Ovary (tissue), 9 donors: ENCODE measurements around the gene RGP1. TPM values are rescaled to one million over a fixed set of nuclear protein-coding genes. Genes with fewer than 3 reads are reported as not detected.

Experiments used
- DNase-seq, 5 donors: peaks; one replicate each; pipeline ENCODE4 v3.0.0-alpha.2; 2019 to 2020
- H3K27ac ChIP-seq, 2 donors: fragments of 200-600 bp; one replicate each; pipeline versions ENCODE4 v1.5.1 to v1.8.0; 2019 to 2022
- H3K27me3 ChIP-seq: fragments of 200-600 bp; one replicate; pipeline ENCODE4 v1.8.0; 2022
- H3K36me3 ChIP-seq: fragments of 200-600 bp; sonication (generic); one replicate; pipeline ENCODE4 v1.5.1; 2019
- H3K4me1 ChIP-seq: one replicate; pipeline ENCODE4 v1.8.1; 2013; ENCODE audit warnings: mild to moderate bottlenecking, moderate library complexity; ENCODE audit not compliant: insufficient read depth
- H3K4me3 ChIP-seq: fragments of 200-600 bp; sonication (generic); one replicate; pipeline ENCODE4 v1.5.1; 2017
- H3K9me3 ChIP-seq, 2 donors: fragments of 200-600 bp in 1 of 2; sonication (generic) in 1 of 2; one replicate each; pipeline versions ENCODE4 v1.5.1 to v1.8.1; 2013 to 2019; ENCODE audit warnings: mild to moderate bottlenecking in 1 of 2, moderate library complexity in 1 of 2
- EP300 ChIP-seq: sonication (generic); formaldehyde crosslinking; IDR thresholded peaks from one replicate; pipeline ENCODE4 v1.6.1; 2017; ENCODE audit warnings: antibody characterized with exemption
- POLR2A ChIP-seq: fragments of 450-650 bp; IDR thresholded peaks from one replicate; pipeline ENCODE4 v1.6.1; 2017; ENCODE audit warnings: antibody characterized with exemption, mild to moderate bottlenecking, moderate library complexity
- WGBS, 3 donors: extraction: QIAGEN DNeasy Blood & Tissue Kit in 1 of 3; methylation state at CpG; one replicate each; pipeline versions ENCODE4 v1.1.5 to v1.1.7; 2013 to 2017; 5-methylcytosine and 5-hydroxymethylcytosine counted together
- intact Hi-C, 4 donors: fragments of 100-400 bp; cut with DNase I; formaldehyde crosslinking; loops; one replicate each; pipeline versions ENCODE4 v1.11.0 to v1.15.1; 2022 to 2023
- microRNA-seq, 3 donors: library from miRNA; unstranded; fragments of <30 nt; microRNA quantifications; one replicate each; pipeline versions ENCODE4 to v1.2.0, GENCODE V29; 2019 to 2020
- polyA plus RNA-seq, 2 donors: library from polyadenylated mRNA; stranded (reverse); fragments of 200-250 nt in 1 of 2; fragments of 350-450 nt in 1 of 2; fragmentation: Illumina TruSeq in 1 of 2; extraction: RNeasy Lipid Tissue Mini Kit (QIAGEN cat#74804) in 1 of 2; gene quantifications; one replicate each; pipeline ENCODE4 v1.2.3, GENCODE V29; 2013 to 2014
- small RNA-seq: library from RNA; depleted of rRNA; stranded (forward); fragments of <200 nt; gene quantifications from one replicate; pipeline ENCODE3, GENCODE V24; 2016
- total RNA-seq, 7 donors: library from RNA; depleted of rRNA in 2 of 7; stranded (reverse); fragments of >200 nt in 2 of 7; fragmentation: NEBNext Ultra II Directional in 3 of 7; extraction: Animal tissue kit (Norgen Biotek cat#: 25700) in 3 of 7; gene quantifications; one replicate each; pipeline versions ENCODE4 v1.1.0 to v1.2.4, GENCODE V29; 2016 to 2023
- TF ChIP-seq, protein P1 (sequence below), 3 donors: fragments of 450-650 bp in 2 of 3; fragments of 200-600 bp in 1 of 3; IDR thresholded peaks; one replicate each; pipeline versions ENCODE4 v1.5.1 to v1.8.0; 2016 to 2022; ENCODE audit warnings: antibody characterized with exemption in 3 of 3, mild to moderate bottlenecking in 1 of 3
- donor health status: DM: no; HTN: no; CAD: no; lungs with moderate emphysema.
- donor health status: DM: no; HTN: no; CAD: no.
- donor health status: Bipolar disorder and iron deficiency.
- donor health status: DM: yes; HTN: yes; CAD: no.
- donor health status: DM: no; HTN: no; CAD: no.
- donor health status: DM: yes; HTN: yes; CAD: no.

RGP1 gene
- total and polyA plus RNA-seq, 9 donors: 9.4 to 32.3 (median 25.0) TPM

DNA sequence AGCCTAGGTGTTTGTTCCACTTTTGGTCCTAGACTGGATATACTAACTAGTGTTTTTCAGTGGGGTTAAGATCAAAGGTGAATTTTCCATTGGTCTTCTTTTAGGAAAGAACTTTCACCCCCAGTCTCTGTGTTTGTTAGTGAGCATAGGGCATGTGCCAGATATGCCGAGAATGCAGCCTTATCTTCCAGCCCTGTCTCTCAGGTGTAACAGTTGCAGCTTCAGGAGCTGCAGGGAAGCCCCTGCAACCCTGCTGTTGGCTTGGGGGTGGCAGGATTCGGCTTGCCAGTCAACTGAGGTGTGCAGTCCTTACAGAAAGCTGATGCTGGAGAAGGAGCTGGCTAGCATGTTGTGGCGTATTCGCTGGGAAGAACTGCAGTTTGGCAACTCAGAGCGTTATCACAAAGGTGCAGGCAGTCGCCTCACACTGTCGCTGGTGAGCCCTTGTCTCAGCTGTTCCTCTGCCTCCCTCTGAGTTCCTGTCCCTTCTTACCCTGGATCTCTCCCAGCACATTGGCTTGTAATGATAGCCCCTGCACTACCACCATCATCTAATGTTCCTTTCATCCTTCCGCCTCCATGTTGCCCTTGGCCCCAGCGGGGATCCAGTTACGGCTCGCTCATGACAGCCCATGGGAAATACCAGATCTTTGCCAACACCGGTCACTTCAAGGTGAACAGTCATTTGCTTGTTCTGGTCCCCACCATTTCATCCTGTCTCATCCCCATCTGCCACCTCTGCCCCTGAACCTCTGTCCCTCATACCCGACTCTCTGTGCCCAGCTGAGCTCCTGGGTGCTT, 52.4 kb downstream of the RGP1 start:
- 88 to 93% (median 90%) methylated on average over 13 of the region's 13 CpGs for WGBS, 3 donors
- no peak for DNase-seq
- Histone ChIP-seq H3K4me3 (no peak overlapping the region), H3K27ac (no peak overlapping the region), H3K9me3 (no peaks in the 10 kb centered on the region), H3K4me1 (no peaks in the 10 kb centered on the region), H3K27me3 (no peaks in the 10 kb centered on the region), H3K36me3 (no peaks in the 10 kb centered on the region)
- no peak for TF ChIP-seq EP300
- TF ChIP-seq, protein P1, sequence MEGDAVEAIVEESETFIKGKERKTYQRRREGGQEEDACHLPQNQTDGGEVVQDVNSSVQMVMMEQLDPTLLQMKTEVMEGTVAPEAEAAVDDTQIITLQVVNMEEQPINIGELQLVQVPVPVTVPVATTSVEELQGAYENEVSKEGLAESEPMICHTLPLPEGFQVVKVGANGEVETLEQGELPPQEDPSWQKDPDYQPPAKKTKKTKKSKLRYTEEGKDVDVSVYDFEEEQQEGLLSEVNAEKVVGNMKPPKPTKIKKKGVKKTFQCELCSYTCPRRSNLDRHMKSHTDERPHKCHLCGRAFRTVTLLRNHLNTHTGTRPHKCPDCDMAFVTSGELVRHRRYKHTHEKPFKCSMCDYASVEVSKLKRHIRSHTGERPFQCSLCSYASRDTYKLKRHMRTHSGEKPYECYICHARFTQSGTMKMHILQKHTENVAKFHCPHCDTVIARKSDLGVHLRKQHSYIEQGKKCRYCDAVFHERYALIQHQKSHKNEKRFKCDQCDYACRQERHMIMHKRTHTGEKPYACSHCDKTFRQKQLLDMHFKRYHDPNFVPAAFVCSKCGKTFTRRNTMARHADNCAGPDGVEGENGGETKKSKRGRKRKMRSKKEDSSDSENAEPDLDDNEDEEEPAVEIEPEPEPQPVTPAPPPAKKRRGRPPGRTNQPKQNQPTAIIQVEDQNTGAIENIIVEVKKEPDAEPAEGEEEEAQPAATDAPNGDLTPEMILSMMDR (IDR thresholded peaks at IDR 0.05): no peak
- no peak for TF ChIP-seq POLR2A
- intact Hi-C loops: no loop called here

GRCh38 chr9:35806101-35806500, 57.0 kb downstream of the RGP1 start:
- DNase-seq: no peak
- intact Hi-C loops: no loop called here
- Histone ChIP-seq H3K4me3 (no peak overlapping the region), H3K4me1 (no peaks in the 10 kb centered on the region), H3K27ac (no peak overlapping the region), H3K9me3 (no peaks in the 10 kb centered on the region), H3K36me3 (no peaks in the 10 kb centered on the region), H3K27me3 (no peaks in the 10 kb centered on the region)
- TF ChIP-seq EP300 (no peak), POLR2A (no peak)
- TF ChIP-seq, protein P1 (IDR thresholded peaks at IDR 0.05): no peak
- 89 to 96% (median 96%) methylated on average over 8 of the region's 8 CpGs for WGBS, 3 donors

Small RNA genes within 50 kb of the gene (microRNA-seq; reads per million reads assigned to microRNA genes)
- gene MIR6852 (0 reads per million in 3 donors), gene MIR6853 (0 to 0.38 (median 0) reads per million in 3 donors)

Small RNA genes within 50 kb of the gene (small RNA-seq; reads per million reads assigned to genes)
- not detected for gene MIR6853

Other genes starting within 250 kb of the RGP1 start
- 10 to 100 TPM; 13.2 to 51.1 (median 36.6) TPM for gene TESK1, start 144.0 kb upstream of the RGP1 start, total RNA-seq
- gene TESK1, start 144.0 kb upstream of the RGP1 start, polyA plus RNA-seq: 10 to 100 TPM; 20.5 to 29.6 TPM
- 1 to 10 TPM in 5 of 7 donors, under 1 TPM in 2; 0.28 to 4.1 (median 1.2) TPM for gene CD72, start 130.9 kb upstream of the RGP1 start, total RNA-seq
- 1 to 10 TPM in 1 of 2 donors, under 1 TPM in 1; 0.98 to 3.8 TPM for gene CD72, start 130.9 kb upstream of the RGP1 start, polyA plus RNA-seq
- gene SIT1, start 98.4 kb upstream of the RGP1 start, total RNA-seq: under 1 TPM in 4 of 7 donors, not detected in 3; 0.20 to 0.72 (median 0.56) TPM
- gene SIT1, start 98.4 kb upstream of the RGP1 start, polyA plus RNA-seq: under 1 TPM; 0.29 to 0.82 TPM
- gene RMRP, start 91.3 kb upstream of the RGP1 start, total RNA-seq: over 10,000 TPM in 5 of 7 donors, 1,000 to 10,000 TPM in 2; 3,031 to 27,726 (median 15,130) TPM
- gene RMRP, start 91.3 kb upstream of the RGP1 start, polyA plus RNA-seq: 100 to 1,000 TPM in 1 of 2 donors, not detected in 1; 126 TPM
- 10 to 100 TPM; 14.6 to 29.8 (median 19.1) TPM for gene CCDC107, start 91.0 kb upstream of the RGP1 start, total RNA-seq
- gene CCDC107, start 91.0 kb upstream of the RGP1 start, polyA plus RNA-seq: 10 to 100 TPM; 15.0 to 17.8 TPM
- gene ARHGEF39, start 84.1 kb upstream of the RGP1 start, total RNA-seq: 1 to 10 TPM in 2 of 7 donors, under 1 TPM in 5; 0.17 to 1.4 (median 0.58) TPM
- under 1 TPM; 0.17 to 0.52 TPM for gene ARHGEF39, start 84.1 kb upstream of the RGP1 start, polyA plus RNA-seq
- gene CA9, start 75.4 kb upstream of the RGP1 start, total RNA-seq: 10 to 100 TPM in 1 of 7 donors, 1 to 10 TPM in 4, under 1 TPM in 1, not detected in 1; 0.37 to 19.5 (median 1.4) TPM
- under 1 TPM; 0.38 to 0.42 TPM for gene CA9, start 75.4 kb upstream of the RGP1 start, polyA plus RNA-seq
- gene TPM2, start 59.4 kb upstream of the RGP1 start, total RNA-seq: 100 to 1,000 TPM; 179 to 853 (median 309) TPM
- 100 to 1,000 TPM; 526 to 716 TPM for gene TPM2, start 59.4 kb upstream of the RGP1 start, polyA plus RNA-seq
- gene TLN1, start 17.1 kb upstream of the RGP1 start, total RNA-seq: 100 to 1,000 TPM; 106 to 344 (median 271) TPM
- gene TLN1, start 17.1 kb upstream of the RGP1 start, polyA plus RNA-seq: 100 to 1,000 TPM; 124 to 292 TPM
- gene CREB3, start 16.6 kb upstream of the RGP1 start, total RNA-seq: 10 to 100 TPM; 31.2 to 41.5 (median 36.6) TPM
- gene CREB3, start 16.6 kb upstream of the RGP1 start, polyA plus RNA-seq: 10 to 100 TPM; 32.3 to 39.8 TPM
- 10 to 100 TPM; 35.1 to 73.2 (median 44.5) TPM for gene GBA2, start 59 bp upstream of the RGP1 start, total RNA-seq
- 10 to 100 TPM; 27.8 to 54.7 TPM for gene GBA2, start 59 bp upstream of the RGP1 start, polyA plus RNA-seq
- 1 to 10 TPM in 1 of 7 donors, under 1 TPM in 1, not detected in 5; 0.40 to 4.4 TPM for gene MSMP, start 5.0 kb downstream of the RGP1 start, total RNA-seq
- gene MSMP, start 5.0 kb downstream of the RGP1 start, polyA plus RNA-seq: under 1 TPM in 1 of 2 donors, not detected in 1; 0.41 TPM
- 10 to 100 TPM in 5 of 7 donors, 1 to 10 TPM in 2; 5.5 to 30.1 (median 18.0) TPM for gene NPR2, start 42.3 kb downstream of the RGP1 start, total RNA-seq
- 10 to 100 TPM; 15.4 to 54.4 TPM for gene NPR2, start 42.3 kb downstream of the RGP1 start, polyA plus RNA-seq
- gene SPAG8, start 63.0 kb downstream of the RGP1 start, total RNA-seq: 10 to 100 TPM in 1 of 7 donors, 1 to 10 TPM in 6; 2.1 to 28.1 (median 5.0) TPM
- gene SPAG8, start 63.0 kb downstream of the RGP1 start, polyA plus RNA-seq: 1 to 10 TPM; 2.1 to 3.0 TPM
- gene HINT2, start 65.8 kb downstream of the RGP1 start, total RNA-seq: 10 to 100 TPM; 14.9 to 38.0 (median 24.9) TPM
- gene HINT2, start 65.8 kb downstream of the RGP1 start, polyA plus RNA-seq: 10 to 100 TPM; 26.1 to 36.0 TPM
- gene FAM221B, start 79.4 kb downstream of the RGP1 start, total RNA-seq: not detected
- not detected for gene FAM221B, start 79.4 kb downstream of the RGP1 start, polyA plus RNA-seq
- 10 to 100 TPM; 11.2 to 42.8 (median 37.0) TPM for gene TMEM8B, start 79.9 kb downstream of the RGP1 start, total RNA-seq
- gene TMEM8B, start 79.9 kb downstream of the RGP1 start, polyA plus RNA-seq: 10 to 100 TPM; 17.2 to 20.6 TPM
- gene OR13J1, start 121.1 kb downstream of the RGP1 start, total RNA-seq: not detected
- gene OR13J1, start 121.1 kb downstream of the RGP1 start, polyA plus RNA-seq: not detected
- gene HRCT1, start 156.9 kb downstream of the RGP1 start, total RNA-seq: 1 to 10 TPM in 5 of 7 donors, under 1 TPM in 1, not detected in 1; 0.48 to 8.1 (median 3.4) TPM
- gene HRCT1, start 156.9 kb downstream of the RGP1 start, polyA plus RNA-seq: 1 to 10 TPM in 1 of 2 donors, under 1 TPM in 1; 0.90 to 1.1 TPM
- gene SPAAR, start 160.2 kb downstream of the RGP1 start, total RNA-seq: 1 to 10 TPM in 5 of 7 donors, under 1 TPM in 2; 0.33 to 5.4 (median 2.0) TPM
- 1 to 10 TPM; 1.4 to 2.3 TPM for gene SPAAR, start 160.2 kb downstream of the RGP1 start, polyA plus RNA-seq
- not detected for gene OR2S2, start 208.9 kb downstream of the RGP1 start, total RNA-seq
- not detected for gene OR2S2, start 208.9 kb downstream of the RGP1 start, polyA plus RNA-seq